ENCODE measurements around the gene PITPNM1.
A peak's percentile ranks its signal among the peaks of the same experiment; 100 is the strongest.
"Not testable (repeated sequence)": the region's sequence is repeated elsewhere in the genome, so short reads cannot be mapped to it uniquely, and the experiment has no call there.

The PITPNM1 gene

DNA sequence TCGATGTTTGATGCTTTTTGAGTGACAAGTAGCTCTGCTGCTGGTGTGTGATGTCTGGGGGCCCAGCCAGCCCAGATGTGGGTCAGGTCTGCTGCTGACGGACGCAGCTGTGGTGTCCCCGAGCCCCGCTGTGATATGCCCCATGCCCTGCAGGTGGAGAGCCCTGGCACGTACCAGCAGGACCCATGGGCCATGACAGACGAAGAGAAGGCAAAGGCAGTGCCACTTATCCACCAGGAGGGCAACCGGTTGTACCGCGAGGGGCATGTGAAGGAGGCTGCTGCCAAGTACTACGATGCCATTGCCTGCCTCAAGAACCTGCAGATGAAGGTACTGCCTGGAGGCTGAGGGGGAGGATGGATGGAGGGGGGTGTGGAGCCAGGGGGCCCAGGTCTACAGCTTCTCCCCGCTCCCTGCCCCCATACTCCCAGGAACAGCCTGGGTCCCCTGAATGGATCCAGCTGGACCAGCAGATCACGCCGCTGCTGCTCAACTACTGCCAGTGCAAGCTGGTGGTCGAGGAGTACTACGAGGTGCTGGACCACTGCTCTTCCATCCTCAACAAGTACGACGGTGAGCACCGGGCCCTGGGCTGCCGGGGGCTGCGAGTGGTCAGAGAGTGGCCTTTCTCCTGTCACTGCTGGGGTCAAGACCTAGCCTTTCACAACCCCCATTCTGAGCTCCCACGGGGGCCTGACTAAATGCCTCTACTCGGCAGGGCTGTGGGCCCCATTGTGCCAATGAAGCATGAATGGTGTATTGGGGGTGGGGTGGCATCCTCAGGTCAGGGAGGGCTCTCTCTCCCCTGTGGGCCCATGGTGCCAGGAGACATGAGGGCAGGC, 15.1 kb downstream of the PITPNM1 start:
- no peak for DNase-seq (ENCODE audit: low read depth, low spot score)

DNA sequence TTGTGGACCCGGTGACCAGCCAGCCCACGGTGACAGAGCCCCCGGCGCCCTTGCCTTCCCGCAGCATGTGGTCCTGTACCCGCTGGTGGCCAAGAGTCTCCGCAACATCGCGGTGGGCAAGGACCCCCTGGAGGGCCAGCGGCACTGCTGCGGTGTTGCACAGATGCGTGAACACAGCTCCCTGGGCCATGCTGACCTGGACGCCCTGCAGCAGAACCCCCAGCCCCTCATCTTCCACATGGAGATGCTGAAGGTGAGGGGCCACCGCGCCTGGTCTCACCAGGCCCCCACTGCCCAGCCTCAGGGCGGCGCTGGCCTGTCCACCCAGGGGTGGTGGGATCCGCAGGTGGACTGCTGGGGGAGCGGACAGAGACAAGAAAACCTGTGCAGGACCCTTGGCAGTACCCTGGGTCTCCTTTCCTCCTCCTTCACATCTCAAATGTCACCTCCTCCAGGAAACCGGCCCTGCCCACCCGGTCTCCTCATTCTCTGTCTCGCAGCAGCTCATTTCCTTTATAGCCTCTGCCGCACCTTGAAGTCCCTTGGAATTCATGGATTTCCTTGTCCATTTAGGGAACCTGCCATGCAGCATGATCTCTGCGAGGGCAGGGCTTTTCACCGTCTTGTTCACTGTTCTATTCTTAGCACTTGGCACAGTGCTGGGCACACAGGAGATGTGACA, 15.8 kb downstream of the PITPNM1 start:
- no peak for DNase-seq (ENCODE audit: low read depth, low spot score)

DNA sequence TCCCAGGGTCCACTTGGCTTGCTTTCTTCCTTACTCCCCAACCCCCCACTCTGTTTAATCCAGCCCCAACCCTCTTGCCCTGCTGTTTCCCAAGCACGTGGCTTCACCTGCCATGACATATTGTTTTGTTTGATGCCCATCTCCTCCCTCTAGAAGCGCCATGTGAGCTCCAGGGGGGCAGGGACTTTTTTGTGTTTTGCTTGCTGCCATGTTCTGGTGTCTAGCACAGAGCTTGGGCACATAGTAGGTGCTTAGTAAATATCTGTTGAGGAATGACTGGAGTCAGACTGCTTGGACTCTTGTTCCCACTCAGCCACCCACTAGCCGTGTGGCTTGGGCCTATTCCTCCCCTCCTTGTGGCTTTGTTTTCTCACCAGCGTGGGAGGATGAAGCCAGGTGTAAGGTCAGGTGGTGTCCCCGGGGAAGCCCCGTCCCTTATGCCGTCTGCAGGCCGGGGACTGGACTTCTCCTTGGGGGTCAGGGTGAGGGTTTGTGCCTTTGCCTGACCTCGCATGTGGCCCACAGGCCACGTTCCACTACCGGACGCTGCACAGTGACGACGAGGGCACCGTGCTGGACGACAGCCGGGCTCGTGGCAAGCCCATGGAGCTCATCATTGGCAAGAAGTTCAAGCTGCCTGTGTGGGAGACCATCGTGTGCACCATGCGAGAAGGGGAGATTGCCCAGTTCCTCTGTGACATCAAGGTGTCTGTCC, 18.5 kb downstream of the PITPNM1 start:
- no peak for DNase-seq (ENCODE audit: low read depth, low spot score)

DNA sequence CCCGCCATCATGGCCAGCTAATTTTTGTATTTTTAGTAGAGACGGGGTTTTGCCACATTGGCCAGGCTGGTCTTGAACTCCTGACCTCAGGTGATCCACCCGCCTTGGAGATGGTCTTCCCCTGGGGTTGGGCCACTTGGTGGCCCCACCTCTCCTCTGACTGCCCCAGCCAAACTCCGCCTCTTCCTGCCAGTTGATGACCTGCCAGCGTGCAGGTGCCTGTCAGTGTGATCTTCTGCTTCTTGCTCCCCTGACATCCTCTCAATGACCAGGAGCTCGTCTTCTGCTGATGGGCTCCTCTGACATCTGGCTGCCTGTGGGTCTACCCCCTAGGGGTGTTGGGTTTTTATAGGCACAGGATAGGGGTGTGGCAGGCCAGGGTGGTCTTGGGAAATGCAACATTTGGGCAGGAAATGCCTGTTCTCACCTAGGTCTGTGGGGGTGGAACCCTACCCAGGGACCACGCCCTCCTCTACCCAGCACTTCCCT, 19.2 kb downstream of the PITPNM1 start:
- DNase-seq (ENCODE audit: low read depth, low spot score) = not testable (repeated sequence)

DNA sequence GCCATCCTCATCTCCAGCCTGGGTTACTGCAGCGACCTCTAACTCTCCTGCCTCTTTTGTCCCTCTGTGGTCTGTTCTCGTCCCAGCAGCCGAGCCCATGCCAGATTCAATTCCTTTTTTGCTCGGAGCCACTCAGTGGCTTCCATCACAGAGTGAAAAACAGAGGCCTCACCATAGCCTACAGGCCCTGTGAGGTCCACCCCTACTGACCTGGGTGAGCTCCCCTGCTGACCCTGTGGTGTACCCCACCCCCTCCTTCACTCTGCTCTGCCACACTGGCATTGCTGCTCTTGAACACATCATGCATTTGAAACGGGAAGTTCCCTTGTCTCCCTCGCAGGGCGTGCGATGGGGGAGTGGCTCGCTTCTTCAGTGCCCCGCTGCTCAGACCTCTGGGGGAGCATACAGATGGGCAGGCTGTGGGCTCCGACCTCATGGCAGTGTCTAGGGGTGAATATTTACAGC, 20.3 kb downstream of the PITPNM1 start:
- DNase-seq (ENCODE audit: low read depth, low spot score) = peak; percentile 19

DNA sequence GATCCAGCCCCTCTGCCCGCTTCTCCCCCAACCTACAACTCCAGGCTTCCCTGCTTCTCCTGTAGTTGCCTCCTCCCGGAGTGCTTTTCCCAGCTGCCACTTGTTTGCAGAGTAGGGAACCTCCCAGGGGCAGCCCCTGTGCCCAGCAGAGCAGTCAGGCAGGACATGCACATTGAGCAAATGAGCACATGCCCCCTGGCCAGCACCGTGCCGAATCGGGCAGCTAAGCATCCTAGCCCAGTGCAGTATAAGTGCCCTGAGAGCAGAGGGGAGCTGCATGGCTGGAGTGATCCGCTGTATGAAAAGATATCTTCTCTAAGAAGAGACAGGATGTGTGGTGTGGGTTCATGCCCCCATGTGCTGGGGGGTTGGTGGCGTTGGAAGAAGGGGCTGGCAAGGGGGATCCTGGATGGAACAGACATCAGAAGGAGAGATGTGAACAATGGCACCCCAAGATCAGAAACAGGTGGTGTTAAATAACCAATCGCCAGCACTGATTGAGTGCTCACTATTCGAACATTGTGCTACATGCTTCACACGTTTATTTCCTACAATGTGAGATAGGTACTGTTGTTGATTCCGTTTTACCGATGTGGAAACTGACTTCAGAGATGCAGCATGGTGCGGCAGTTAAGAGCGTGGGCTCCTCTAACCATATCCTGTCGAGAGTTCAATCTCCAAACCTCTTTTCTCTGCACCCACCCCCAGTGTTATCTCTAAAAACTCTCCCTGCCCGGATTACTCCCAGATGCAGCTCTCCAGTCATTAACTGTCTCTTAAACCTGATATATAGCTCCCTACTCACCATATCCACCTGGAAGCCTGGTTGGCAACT, 21.1 kb downstream of the PITPNM1 start:
- DNase-seq (ENCODE audit: low read depth, low spot score) = no peak

DNA sequence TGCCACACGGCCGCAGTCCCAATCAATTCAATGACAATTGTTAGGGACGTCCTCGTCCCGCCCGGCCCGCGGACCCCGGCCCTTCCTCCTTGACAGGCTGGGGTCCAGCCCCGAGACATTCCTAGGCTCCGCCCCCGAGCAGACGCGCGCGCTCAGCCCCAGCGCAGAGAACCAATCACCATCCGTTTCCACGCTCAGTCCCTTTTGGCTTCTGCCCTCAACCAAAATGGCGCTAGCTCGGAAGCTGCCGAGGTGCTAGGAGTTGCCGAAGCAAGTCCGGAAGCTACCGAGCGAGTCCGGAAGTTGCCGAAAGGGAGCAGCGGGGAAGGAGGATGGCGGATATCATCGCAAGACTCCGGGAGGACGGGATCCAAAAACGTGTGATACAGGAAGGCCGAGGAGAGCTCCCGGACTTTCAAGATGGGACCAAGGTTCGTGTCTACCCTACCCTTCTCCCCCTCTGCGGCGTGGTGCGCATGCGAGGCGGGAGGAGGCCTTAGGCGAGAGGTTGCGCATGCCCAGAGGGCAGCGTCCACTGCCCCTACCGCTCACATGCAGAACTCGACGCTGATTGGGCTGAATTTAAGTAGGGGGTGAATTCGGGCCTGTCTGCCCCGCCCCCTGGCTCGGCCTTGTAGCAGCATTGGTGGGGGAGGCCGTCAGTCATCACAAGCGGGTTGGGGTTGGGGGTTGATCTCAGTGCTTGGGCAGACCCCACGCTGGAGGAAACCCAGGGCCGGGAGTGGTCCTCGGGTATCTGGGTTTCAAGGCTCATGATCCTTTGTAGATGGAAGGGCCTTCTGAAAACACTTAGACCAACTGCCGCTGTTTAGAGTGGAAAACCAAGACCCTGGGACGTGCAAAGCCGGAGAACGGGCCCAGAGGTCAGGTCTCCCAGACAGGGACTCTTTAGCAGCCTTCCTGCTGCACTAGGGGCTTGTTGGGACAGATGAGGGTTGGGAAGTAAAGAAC, 22.1 kb downstream of the PITPNM1 start, which contains the start of gene AIP:
AIP (plus strand) TSS at position 200 of the 972 bp plus-strand sequence; CDS start at position 333, 133 bp downstream.
- peak; percentile 95 for DNase-seq (ENCODE audit: low read depth, low spot score)

DNA sequence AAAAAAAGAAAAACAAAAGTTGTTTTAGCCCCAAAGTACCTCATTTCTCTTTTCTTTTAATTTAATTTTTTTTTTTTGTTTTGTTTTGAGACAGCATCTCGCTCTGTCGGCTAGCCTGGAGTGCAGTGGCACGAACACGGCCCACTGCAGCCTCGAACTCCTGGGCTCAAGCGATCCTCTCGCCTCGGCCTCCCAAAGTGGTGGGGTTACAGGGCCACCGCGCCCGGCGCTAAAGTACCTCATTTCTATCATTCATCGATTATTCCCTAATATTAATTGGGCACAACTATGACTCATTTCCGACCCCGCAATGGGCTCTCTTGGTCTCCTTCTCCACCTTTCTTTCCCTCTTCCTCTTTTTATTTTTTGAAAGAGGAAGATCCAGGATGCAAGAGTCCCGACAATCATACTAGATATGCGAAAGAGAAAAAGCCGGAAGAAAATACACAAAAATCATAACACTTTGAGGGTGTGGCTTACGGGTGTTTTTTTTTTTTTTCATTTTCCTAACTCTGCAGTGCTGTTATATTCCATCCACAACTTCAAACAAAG, 22.8 kb downstream of the PITPNM1 start:
- DNase-seq (ENCODE audit: low read depth, low spot score) = no peak

DNA sequence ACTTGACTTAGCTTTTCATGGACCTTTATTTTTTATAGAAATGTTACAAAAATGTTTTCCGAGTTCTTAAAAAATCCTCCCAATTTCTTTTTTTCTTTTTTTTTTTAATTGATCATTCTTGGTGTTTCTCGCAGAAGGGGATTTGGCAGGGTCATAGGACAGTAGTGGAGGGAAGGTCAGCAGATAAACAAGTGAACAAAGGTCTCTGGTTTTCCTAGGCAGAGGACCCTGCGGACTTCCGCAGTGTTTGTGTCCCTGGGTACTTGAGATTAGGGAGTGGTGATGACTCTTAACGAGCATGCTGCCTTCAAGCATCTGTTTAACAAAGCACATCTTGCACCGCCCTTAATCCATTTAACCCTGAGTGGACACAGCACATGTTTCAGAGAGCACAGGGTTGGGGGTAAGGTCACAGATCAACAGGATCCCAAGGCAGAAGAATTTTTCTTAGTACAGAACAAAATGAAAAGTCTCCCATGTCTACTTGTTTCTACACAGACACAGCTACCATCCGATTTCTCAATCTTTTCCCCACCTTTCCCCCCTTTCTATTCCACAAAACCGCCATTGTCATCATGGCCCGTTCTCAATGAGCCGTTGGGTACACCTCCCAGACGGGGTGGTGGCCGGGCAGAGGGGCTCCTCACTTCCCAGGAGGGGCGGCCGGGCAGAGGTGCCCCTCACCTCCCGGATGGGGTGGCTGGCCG, 27.7 kb downstream of the PITPNM1 start:
- DNase-seq (ENCODE audit: low read depth, low spot score) = not testable (repeated sequence)

DNA sequence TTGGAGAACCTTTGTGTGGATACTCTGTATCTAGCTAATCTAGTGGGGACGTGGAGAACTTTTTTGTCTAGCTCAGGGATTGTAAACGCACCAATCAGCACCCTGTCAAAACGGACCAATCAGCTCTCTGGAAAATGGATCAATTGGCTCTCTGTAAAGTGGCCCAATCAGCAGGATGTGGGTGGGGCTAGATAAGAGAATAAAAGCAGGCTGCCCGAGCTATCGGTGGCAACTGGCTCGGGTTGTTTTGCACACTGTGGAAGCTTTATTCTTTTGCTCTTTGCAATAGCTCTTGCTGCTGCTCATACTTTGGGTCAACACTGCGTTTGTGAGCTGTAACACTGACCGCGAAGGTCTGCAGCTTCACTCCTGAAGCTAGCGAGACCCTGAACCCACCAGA, 28.5 kb downstream of the PITPNM1 start:
- not testable (repeated sequence) for DNase-seq (ENCODE audit: low read depth, low spot score)

DNA sequence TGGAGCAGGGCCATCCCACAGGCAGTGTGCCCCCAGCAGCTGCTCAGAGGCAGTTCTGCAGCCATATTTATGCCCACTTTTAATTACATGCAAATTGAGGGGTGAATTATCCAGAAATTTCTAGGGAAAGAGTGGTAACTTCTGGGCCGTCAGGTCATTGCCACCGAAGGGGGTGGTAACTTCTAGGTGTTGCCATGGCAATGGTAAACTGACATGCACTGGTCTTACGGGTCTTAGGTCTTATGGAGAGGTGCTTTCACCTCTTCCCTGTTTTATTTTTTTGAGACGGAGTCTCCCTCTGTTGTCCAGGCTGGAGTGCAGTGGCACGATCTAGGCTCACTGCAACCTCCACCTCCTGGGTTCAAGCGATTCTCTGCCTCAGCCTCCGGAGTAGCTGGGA, 32.3 kb downstream of the PITPNM1 start:
- DNase-seq (ENCODE audit: low read depth, low spot score) = no peak

DNA sequence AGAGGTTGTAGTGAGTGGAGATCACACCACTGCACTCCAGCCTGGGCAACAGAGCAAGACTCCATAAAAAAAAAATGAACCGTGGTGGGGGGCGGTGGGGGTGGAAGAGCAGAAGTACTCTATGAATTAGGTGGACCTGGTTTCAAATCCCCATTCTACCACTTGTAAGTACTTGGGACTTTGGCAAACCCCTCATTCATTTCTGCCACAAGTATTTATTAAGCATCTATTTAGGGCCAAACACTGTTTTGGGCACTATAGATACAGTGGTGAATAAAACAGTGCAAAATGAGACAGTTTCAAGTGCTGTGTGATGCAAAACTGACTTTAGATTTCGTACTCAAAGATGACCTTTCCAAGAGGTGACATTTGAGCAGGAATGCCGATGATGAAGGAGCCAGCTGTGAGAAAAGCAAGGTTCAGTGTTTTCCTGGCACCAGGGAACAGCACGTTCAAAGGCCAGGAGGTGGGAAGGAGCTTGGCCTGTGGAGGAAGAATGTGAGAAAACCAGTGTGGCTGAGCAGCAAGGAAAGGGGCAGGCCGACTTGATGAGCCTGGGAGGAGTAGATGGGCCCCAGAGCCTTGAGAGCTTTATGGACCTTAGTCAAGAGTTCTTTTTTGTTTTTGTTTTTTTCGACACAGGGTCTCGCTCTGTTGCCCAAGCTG, 34.7 kb downstream of the PITPNM1 start:
- no peak for DNase-seq (ENCODE audit: low read depth, low spot score)

DNA sequence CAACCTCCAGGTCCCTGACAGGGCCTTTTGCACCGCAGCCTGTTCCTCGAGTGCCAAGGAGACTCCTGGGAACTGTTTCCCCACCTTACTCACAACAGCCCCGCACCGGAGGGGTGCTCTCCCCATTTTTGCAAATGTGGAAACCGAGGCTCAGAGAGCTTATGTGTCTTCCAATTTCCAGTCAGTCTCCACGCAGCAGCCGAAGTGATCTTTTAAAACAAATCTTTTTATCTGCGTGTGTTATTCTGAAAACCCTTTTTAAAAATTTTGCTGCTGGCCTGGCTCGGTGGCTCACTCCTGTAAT, 35.7 kb downstream of the PITPNM1 start:
- DNase-seq (ENCODE audit: low read depth, low spot score) = no peak

DNA sequence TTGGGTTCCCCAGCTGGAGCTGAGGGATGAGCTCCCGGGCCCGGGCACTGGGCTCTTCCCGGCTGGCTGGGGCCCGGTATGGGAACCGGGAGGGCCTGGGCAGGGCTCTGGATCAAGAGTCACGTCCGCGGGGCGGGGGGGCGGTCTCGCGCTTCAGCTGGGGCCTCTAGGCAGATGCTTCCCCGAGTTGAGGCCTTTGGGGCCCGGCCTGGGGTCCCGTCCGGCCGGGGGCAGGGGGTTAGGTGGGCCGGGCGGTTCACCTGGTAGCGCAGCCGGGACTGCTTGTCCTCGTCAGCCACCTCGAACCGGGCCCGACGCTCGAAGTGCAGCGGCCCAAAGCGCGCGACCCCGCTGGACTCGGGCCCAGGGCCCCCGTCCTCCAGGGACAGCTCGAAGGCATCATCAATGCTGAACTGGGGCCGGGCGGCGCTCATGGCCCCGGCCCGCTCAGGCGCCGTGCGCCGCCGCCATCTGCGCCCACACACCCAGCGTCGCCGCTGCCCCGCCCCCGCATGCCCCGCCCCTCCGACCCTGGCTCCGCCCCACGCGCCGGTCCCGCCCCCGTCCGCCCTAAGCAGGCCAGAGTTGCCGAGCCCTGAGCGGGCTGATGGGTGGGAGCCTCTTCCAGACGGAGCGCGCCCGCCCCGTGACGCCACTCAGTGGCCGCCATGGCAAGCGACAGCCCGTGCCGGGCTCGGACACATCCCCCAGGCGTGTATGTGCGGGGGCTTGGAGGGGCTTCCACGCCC, 36.2 kb downstream of the PITPNM1 start, which contains the start of gene TMEM134:
TMEM134 (minus strand) TSS at position 493 of the 749 bp plus-strand sequence; CDS start at position 434, 59 bp downstream.
- DNase-seq (ENCODE audit: low read depth, low spot score) = peak; percentile 82

DNA sequence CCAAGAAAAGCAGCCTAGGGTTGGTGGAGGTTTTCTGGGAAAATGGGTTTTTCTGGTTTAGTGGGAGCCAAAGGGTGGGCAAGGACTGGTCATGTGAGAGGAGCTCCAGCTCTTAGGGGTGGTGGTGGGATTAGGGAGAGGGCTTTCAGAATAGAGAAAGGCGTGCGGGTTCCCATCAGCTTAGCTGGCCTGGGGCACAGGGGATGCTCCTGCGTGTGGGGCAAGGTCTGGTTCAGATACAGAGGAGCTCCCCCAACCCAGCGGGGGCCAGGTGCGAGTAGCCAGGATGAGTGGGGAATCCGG, 36.8 kb downstream of the PITPNM1 start:
- DNase-seq (ENCODE audit: low read depth, low spot score) = no peak

DNA sequence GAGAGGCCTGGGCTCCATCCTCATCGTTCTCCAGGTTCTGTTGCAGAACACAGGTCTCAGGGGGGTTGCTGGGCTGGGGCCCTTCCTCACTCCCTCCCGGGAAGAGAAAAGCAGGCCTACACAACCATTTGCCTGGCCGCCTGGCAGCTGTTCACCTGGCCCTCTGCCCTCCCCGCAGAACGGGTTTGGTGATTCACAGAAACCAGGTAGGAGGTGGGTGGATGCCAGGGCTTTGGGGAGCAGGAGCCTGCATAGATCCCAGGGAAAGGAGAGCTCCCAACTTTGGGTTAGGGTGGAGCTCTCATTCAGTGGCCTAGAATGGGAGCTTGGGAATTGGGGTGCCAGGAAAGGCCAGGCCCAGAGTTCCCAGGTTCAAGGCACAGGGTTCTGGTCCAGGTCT, 37.1 kb downstream of the PITPNM1 start:
- DNase-seq (ENCODE audit: low read depth, low spot score) = no peak

DNA sequence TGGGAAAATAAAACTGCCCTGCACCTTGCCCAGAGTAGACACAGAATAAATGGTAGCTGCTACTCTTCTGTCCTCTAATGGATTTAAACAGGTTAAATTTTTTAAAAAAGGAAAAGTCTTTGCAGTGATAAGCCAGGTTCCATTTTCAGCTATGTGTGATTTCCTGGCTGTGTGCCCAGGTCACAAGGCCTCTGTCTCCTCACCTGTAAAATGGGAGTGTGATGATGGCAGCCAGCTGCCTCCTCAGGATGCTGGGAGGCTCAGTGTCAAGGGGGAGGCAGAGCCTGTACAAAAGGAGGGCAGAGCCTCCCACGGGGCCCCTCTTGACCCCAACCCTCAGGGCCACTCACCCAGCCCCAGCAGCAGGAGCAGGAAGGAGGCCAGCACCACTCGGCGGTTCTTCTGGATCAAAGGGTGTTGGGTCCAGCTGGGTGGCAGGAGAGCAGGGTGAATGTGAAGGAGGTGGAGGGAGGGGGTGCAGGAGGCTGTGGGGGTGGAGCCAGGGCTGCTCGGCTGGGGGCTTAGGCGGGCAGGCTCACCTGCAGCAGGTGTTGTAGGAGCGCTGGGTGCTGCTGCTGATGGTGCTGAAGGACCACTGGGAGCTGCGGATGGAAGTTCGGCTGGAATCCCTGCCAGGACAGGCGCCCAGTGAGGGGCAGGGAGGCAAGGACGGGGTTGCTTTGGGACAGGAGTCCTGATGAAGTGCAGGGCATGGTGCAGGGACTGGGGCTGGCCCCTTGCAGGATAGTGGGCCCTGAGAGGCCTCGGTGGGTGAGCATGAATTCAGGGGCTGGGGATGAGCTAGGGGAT, 38.0 kb downstream of the PITPNM1 start:
- DNase-seq (ENCODE audit: low read depth, low spot score) = no peak

Data from activated naive CD8-positive, alpha-beta T cell treated with anti-CD3 and anti-CD28 coated beads, Interleukin-2, amount 50 U/mL, for 16 hours (primary cell).